Measurements from ENCODE around the gene COMTD1.
A peak's percentile ranks its signal among the peaks of the same experiment; 100 is the strongest.
"Not testable (repeated sequence)": the region's sequence is repeated elsewhere in the genome, so short reads cannot be mapped to it uniquely, and the experiment has no call there.

COMTD1 gene

GRCh38 chr10:75191821-75192568 is 43.8 kb downstream of the COMTD1 start:
- no peak for DNase-seq

- no peak for DNase-seq
These were observed 46.3 kb downstream of the COMTD1 start for GRCh38 chr10:75189266-75190096.

GRCh38 chr10:75188522-75188921 is 47.2 kb downstream of the COMTD1 start:
- DNase-seq: not testable (repeated sequence)

- peak; percentile 16 for DNase-seq
These were observed 47.8 kb downstream of the COMTD1 start for GRCh38 chr10:75187961-75188426.

GRCh38 chr10:75186310-75186709 is 49.4 kb downstream of the COMTD1 start:
- no peak for DNase-seq
